Measurements from ENCODE around the gene LATS1.
A peak's percentile ranks its signal among the peaks of the same experiment; 100 is the strongest.
"Not testable (repeated sequence)": the region's sequence is repeated elsewhere in the genome, so short reads cannot be mapped to it uniquely, and the experiment has no call there.

Gene LATS1

DNA sequence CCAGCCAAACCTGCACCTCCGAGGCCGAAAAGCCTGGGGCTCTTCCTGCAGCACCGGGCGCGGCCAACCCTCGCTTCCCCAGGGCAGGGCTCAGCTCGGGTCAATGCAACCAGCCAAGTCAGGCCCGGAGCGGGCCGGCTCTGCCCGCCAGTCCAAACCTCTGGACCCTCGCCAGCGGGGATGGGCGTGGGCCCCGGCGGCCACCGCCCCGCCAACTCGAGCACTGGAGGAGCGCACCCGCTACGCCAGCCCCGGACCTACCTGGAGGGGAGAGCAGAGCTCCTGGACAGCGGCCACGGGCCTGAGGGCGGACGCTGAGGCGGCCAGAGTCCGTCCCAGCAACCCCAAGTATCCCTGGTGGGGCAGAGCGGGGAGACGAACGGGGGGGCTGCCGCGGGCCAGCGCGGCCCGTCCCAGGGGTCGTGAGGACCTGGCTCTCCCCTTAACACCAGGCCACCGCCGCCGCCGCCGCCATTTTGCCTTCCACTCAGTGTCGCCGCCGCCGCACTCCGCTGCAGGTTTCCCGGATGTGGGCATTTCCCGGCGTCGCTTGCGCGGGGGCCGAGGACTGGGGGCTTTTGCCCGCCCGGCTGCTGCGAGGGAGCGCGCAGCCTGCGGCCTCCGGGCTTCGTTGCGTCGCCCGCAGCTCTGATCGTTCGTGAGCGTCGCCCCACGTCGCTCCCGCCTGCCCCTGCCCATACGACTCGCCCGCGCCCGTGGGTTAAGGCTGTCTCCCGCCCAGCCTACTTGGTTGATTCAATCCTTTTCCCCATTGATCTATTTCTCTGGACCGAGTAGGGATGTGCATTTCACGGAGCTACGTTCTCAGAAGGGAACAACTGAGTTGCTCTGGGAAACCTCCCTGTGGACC is at the start of gene LATS1:
Gene LATS1 (minus strand): TSS at position 514 of the 871 bp plus-strand sequence. CDS start 15,975 bp downstream, outside the sequence.
- Histone ChIP-seq H3K9me3 (no peaks in the 10 kb centered on the region), H4K20me1 (peaks cover 41% of the 10 kb centered on the region), H3K4me2 (peak within 1 kb of the TSS; percentile 88), H3K9ac (peak within 1 kb of the TSS; percentile 98), H3K36me3 (peaks cover 28% of the 10 kb centered on the region), H3K27me3 (no peaks in the 10 kb centered on the region), H3K4me1 (peaks cover 22% of the 10 kb centered on the region), H3K27ac (peak within 1 kb of the TSS; percentile 98), H3K4me3 (peak within 1 kb of the TSS; percentile 96)
- TF ChIP-seq Cebpa-rat (IDR thresholded peaks at IDR 0.05), result no peak

DNA sequence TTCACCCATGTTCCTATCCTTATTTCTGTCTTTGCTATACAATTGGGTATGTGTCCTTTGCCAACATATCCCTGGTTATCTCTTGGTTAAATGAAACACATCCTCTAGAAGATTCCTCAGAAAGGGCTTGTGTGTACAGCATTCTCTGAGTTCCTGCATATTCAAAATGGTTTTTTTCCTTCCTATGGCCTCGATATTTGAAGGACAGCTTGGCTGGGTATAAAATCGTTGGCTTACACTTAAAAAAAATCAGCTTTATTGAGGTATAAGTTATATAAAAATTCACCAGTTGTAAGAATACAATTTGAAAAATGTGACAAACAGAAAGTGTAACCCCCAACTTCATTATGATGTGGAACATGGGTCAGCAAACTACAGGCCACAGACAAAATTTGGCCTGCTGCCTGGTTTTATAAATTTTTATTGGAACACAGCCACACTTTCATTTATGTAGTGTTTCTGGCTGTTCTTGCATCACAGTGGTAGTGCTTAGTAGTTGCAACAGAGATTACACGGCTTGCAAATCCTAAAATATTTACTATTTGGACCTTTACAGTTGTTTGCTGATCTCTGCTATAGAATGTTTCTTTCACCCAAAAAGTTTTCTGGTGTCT is 48.4 kb upstream of the LATS1 start:
- Histone ChIP-seq H3K27ac (no peak overlapping the region), H3K4me3 (no peak overlapping the region), H3K4me2 (no peak overlapping the region), H3K36me3 (peaks cover 68% of the 10 kb centered on the region), H3K9me3 (peaks cover 35% of the 10 kb centered on the region), H4K20me1 (peaks cover 35% of the 10 kb centered on the region), H3K9ac (no peak overlapping the region), H3K27me3 (no peaks in the 10 kb centered on the region), H3K4me1 (peaks cover 6% of the 10 kb centered on the region; the same call in 1 of the 2 replicates)
- no peak for TF ChIP-seq Cebpa-rat (IDR thresholded peaks at IDR 0.05)

DNA sequence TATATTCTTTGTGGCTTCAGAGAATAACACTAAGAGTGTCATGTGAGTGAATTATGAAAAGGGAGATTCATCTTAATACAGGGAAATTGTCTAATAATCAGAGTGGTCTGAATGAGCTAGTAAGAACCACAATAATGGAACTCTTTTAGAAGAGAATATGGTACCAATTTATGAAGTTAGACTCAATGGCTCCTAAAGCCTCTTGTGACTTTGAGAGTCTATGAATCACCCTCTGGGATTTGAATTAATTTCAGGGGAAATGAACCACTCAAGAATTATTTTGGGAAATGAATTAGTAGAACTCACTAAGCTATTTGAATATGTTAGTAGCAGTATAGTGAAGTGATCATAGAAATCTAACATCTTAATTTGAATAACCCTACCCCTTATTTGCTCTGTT is 46.0 kb upstream of the LATS1 start:
- no peak overlapping the region for H3K9ac ChIP-seq
- H4K20me1 ChIP-seq, result peaks cover 43% of the 10 kb centered on the region; the same call in 1 of the 2 replicates
- H3K27me3 ChIP-seq, result no peaks in the 10 kb centered on the region
- H3K27ac ChIP-seq, result no peak overlapping the region
- H3K4me1 ChIP-seq, result peaks cover 11% of the 10 kb centered on the region; the same call in 1 of the 2 replicates
- H3K9me3 ChIP-seq, result peaks cover 35% of the 10 kb centered on the region
- TF ChIP-seq Cebpa-rat (IDR thresholded peaks at IDR 0.05), result no peak
- no peak overlapping the region for H3K4me2 ChIP-seq
- no peak overlapping the region for H3K4me3 ChIP-seq
- H3K36me3 ChIP-seq, result peaks cover 68% of the 10 kb centered on the region

DNA sequence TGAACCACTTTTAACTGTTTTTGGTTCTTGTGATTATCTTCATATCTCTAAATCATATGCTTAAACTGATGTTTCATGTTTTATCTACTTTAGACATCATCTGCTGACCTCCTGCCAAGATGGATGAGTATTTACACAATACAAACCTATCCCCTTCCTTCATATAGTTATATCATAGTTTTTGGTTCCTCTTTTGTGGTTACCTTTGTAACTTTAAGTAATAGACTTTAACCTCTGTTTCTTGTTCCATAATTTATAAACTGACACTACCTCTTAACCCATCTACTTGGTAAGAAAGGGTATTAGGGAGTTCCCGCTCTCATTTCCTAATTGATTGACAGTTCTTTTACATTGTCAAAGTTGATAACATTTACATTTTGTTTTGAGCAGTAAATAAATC is 43.5 kb upstream of the LATS1 start:
- Histone ChIP-seq H3K4me3 (no peak overlapping the region), H3K4me1 (peaks cover 11% of the 10 kb centered on the region; the same call in 1 of the 2 replicates), H3K27me3 (no peaks in the 10 kb centered on the region), H4K20me1 (peaks cover 55% of the 10 kb centered on the region), H3K36me3 (peaks cover 60% of the 10 kb centered on the region), H3K9ac (no peak overlapping the region), H3K4me2 (no peak overlapping the region), H3K9me3 (peaks cover 23% of the 10 kb centered on the region), H3K27ac (no peak overlapping the region)
- TF ChIP-seq Cebpa-rat (IDR thresholded peaks at IDR 0.05), result no peak

DNA sequence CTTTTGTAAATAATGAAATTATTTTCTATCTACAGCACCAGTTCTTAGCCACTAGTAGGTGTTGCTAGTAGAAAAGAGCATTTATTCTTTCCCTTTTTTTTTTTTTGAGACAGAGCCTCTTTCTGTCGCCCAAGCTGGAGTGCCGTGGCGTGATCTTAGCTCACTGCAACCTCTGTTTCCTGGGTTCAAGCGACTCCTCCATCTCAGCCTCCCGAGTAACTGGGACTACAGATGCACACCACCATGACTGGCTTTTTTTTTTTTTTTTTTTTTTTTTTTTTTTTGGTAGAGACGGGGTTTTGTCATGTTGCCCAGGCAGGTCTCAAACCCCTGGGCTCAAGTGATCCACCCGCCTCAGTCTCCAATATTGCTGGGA is 38.3 kb upstream of the LATS1 start:
- no peak for TF ChIP-seq Cebpa-rat (IDR thresholded peaks at IDR 0.05)
- peaks cover 28% of the 10 kb centered on the region for H3K4me1 ChIP-seq
- H4K20me1 ChIP-seq, result peaks cover 98% of the 10 kb centered on the region
- no peak overlapping the region for H3K4me3 ChIP-seq
- H3K36me3 ChIP-seq, result peaks cover 50% of the 10 kb centered on the region
- H3K4me2 ChIP-seq, result no peak overlapping the region
- H3K27ac ChIP-seq, result no peak overlapping the region
- no peaks in the 10 kb centered on the region for H3K9me3 ChIP-seq
- no peak overlapping the region for H3K9ac ChIP-seq
- H3K27me3 ChIP-seq, result no peaks in the 10 kb centered on the region

GRCh38 chr6:149755300-149756260 is 37.7 kb upstream of the LATS1 start:
- no peak for TF ChIP-seq Cebpa-rat (IDR thresholded peaks at IDR 0.05)
- Histone ChIP-seq H3K4me3 (no peak overlapping the region), H3K4me1 (peaks cover 30% of the 10 kb centered on the region), H3K36me3 (peaks cover 47% of the 10 kb centered on the region), H3K9me3 (no peaks in the 10 kb centered on the region), H3K27me3 (no peaks in the 10 kb centered on the region), H3K9ac (peak overlapping the region; percentile 22; the same call in 1 of the 2 replicates), H4K20me1 (peaks cover 98% of the 10 kb centered on the region), H3K27ac (no peak overlapping the region), H3K4me2 (peak overlapping the region; percentile 45)

GRCh38 chr6:149754548-149754947 is 36.6 kb upstream of the LATS1 start:
- H3K9ac ChIP-seq, result no peak overlapping the region
- no peaks in the 10 kb centered on the region for H3K27me3 ChIP-seq
- H3K4me3 ChIP-seq, result no peak overlapping the region
- TF ChIP-seq Cebpa-rat (IDR thresholded peaks at IDR 0.05), result no peak
- H3K9me3 ChIP-seq, result no peaks in the 10 kb centered on the region
- H3K27ac ChIP-seq, result no peak overlapping the region
- peaks cover 36% of the 10 kb centered on the region for H3K36me3 ChIP-seq
- H4K20me1 ChIP-seq, result peaks cover 97% of the 10 kb centered on the region
- peaks cover 34% of the 10 kb centered on the region for H3K4me1 ChIP-seq
- 0 out of 2 replicates have a peak overlapping the region, but pooled peaks have one; percentile 45 for H3K4me2 ChIP-seq

DNA sequence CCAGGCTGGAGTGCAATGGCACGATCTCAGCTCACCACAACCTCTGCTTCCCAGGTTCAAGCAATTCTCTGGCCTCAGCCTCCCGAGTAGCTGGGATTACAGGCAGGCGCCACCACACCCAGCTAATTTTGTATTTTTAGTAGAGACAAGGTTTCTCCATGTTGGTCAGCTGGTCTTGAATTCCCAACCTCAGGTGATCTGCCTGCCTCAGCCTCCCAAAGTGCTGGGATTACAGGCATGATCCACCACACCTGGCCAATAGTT is 35.4 kb upstream of the LATS1 start:
- Histone ChIP-seq H3K4me1 (peaks cover 41% of the 10 kb centered on the region), H4K20me1 (peaks cover 87% of the 10 kb centered on the region), H3K36me3 (peaks cover 25% of the 10 kb centered on the region; the same call in 1 of the 2 replicates)
- not testable (repeated sequence) for H3K9me3 ChIP-seq, H3K4me3 ChIP-seq, H3K27ac ChIP-seq, H3K9ac ChIP-seq, H3K27me3 ChIP-seq, H3K4me2 ChIP-seq

GRCh38 chr6:149752600-149753373 is 34.9 kb upstream of the LATS1 start:
- H3K4me3 ChIP-seq, result no peak overlapping the region
- no peak overlapping the region for H3K9ac ChIP-seq
- no peak for TF ChIP-seq Cebpa-rat (IDR thresholded peaks at IDR 0.05)
- H3K36me3 ChIP-seq, result peaks cover 25% of the 10 kb centered on the region; the same call in 1 of the 2 replicates
- H3K27ac ChIP-seq, result no peak overlapping the region
- H3K9me3 ChIP-seq, result no peaks in the 10 kb centered on the region
- H3K27me3 ChIP-seq, result no peaks in the 10 kb centered on the region
- H3K4me1 ChIP-seq, result peaks cover 42% of the 10 kb centered on the region
- H4K20me1 ChIP-seq, result peaks cover 81% of the 10 kb centered on the region
- H3K4me2 ChIP-seq, result no peak overlapping the region

- H3K4me3 ChIP-seq, H3K27ac ChIP-seq, H3K9ac ChIP-seq, H3K9me3 ChIP-seq, H3K27me3 ChIP-seq: not testable (repeated sequence)
- peaks cover 73% of the 10 kb centered on the region for H4K20me1 ChIP-seq
- H3K4me1 ChIP-seq, result peaks cover 42% of the 10 kb centered on the region
- H3K36me3 ChIP-seq, result peaks cover 19% of the 10 kb centered on the region; the same call in 1 of the 2 replicates
- peak overlapping the region; percentile 97; the same call in 1 of the 2 replicates for H3K4me2 ChIP-seq
Measured at GRCh38 chr6:149751920-149752319, 34.0 kb upstream of the LATS1 start.
